HFF-Myc (cell line): ENCODE measurements around the gene S100A9.

Experiments used
- DNase-seq: peaks from one replicate; pipeline ENCODE4 v3.0.0-alpha.2; 2011; ENCODE audit warnings: low read depth; ENCODE audit errors: extremely low read depth
- H3K4me3 ChIP-seq: replicated peaks from 2 replicates; pipeline ENCODE4 v1.5.1; 2011; ENCODE audit warnings: low read depth, mild to moderate bottlenecking, control low read depth, low read length
- CTCF ChIP-seq: IDR thresholded peaks from 2 replicates; pipeline ENCODE4 v1.5.1; 2012; ENCODE audit warnings: mild to moderate bottlenecking, low read depth, low read length, control low read depth; ENCODE audit errors: missing control alignments

Gene S100A9

GRCh38 chr1:153389973-153390879 is 32.6 kb downstream of the S100A9 start:
- no peak for TF ChIP-seq CTCF
- DNase-seq: no peak
- H3K4me3 ChIP-seq: no peak overlapping the region

- DNase-seq: no peak
- TF ChIP-seq CTCF: no peak
- H3K4me3 ChIP-seq: no peak within 1 kb of the TSS
Measured at GRCh38 chr1:153390938-153391710, 33.5 kb downstream of the S100A9 start, which contains the start of gene S100A8. S100A8 (minus strand) TSS chr1:153391073; CDS start chr1:153390535, 538 bp downstream.

- TF ChIP-seq CTCF: no peak
- DNase-seq: no peak
- H3K4me3 ChIP-seq: no peak overlapping the region
Measured at GRCh38 chr1:153392258-153392657, 34.6 kb downstream of the S100A9 start.

- TF ChIP-seq CTCF: no peak
- no peak overlapping the region for H3K4me3 ChIP-seq
- DNase-seq: no peak
Measured at GRCh38 chr1:153392822-153393221, 35.2 kb downstream of the S100A9 start.

- TF ChIP-seq CTCF: no peak
- no peak for DNase-seq
- no peak overlapping the region for H3K4me3 ChIP-seq
Measured at GRCh38 chr1:153393926-153394325, 36.3 kb downstream of the S100A9 start.

- no peak for DNase-seq
- TF ChIP-seq CTCF: no peak
- no peak overlapping the region for H3K4me3 ChIP-seq
Measured at GRCh38 chr1:153394391-153394790, 36.7 kb downstream of the S100A9 start.
